Erythroblast (primary cell): Measurements from ENCODE around the gene SEPTIN8.

Source experiments
- GATA1 ChIP-seq: IDR thresholded peaks from 2 replicates; pipeline ENCODE4 v1.6.1; 2011; ENCODE audit warnings: low read depth, mild to moderate bottlenecking, control low read depth, low read length, moderate library complexity
- POLR2A ChIP-seq: IDR thresholded peaks from 2 replicates; pipeline ENCODE4 v1.6.1; 2011; ENCODE audit warnings: mild to moderate bottlenecking, low read length

- TF ChIP-seq POLR2A, result no peak
- no peak for TF ChIP-seq GATA1
Measured at GRCh38 chr5:132791026-132791425, 14.0 kb upstream of the SEPTIN8 start.
